Sigmoid colon (tissue), 4 donors: Measurements from ENCODE around the gene SLIT3.

Experiments
- CTCF ChIP-seq, 4 experiments: fragments of 450-650 bp in 3 of 4; fragments of 200-600 bp in 1 of 4; IDR thresholded peaks; one replicate each; pipeline ENCODE4 v1.5.1; 2016 to 2019; ENCODE audit warnings: antibody characterized with exemption in 4 of 4, mild to moderate bottlenecking in 3 of 4, moderate library complexity in 2 of 4
- POLR2AphosphoS5 ChIP-seq, 4 donors: sonication (generic); formaldehyde crosslinking; IDR thresholded peaks; one replicate each; pipeline ENCODE4 v1.6.1; 2017; ENCODE audit warnings: antibody characterized with exemption in 4 of 4

- TF ChIP-seq POLR2AphosphoS5 (IDR thresholded peaks at IDR 0.05) (no peak), CTCF (IDR thresholded peaks at IDR 0.05) (no peak)
Observed at GRCh38 chr5:168908207-168908606, 392.7 kb downstream of the SLIT3 start.
